Spleen (tissue), 7 donors: Measurements from ENCODE around the gene SH3D19.
"Not testable (repeated sequence)": the region's sequence is repeated elsewhere in the genome, so short reads cannot be mapped to it uniquely, and the experiment has no call there.

Experiments used
- CTCF ChIP-seq, 11 experiments: fragments of 200-600 bp in 7 of 11; fragments of 450-650 bp in 4 of 11; sonication (generic) in 4 of 11; IDR thresholded peaks in 8 of 11; conservative IDR thresholded peaks in 3 of 11; 1 replicate in 7 of 11; 2 replicates in 4 of 11; pipeline versions ENCODE4 v1.4.0 to v1.8.0; 2016 to 2021; ENCODE audit warnings: antibody characterized with exemption in 11 of 11, inconsistent platforms in 4 of 11, mild to moderate bottlenecking in 1 of 11
- POLR2A ChIP-seq, 3 donors: fragments of 450-650 bp; IDR thresholded peaks; one replicate each; pipeline ENCODE4 v1.5.1; 2017; ENCODE audit warnings: antibody characterized with exemption in 3 of 3, mild to moderate bottlenecking in 1 of 3
- POLR2AphosphoS5 ChIP-seq, 3 donors: sonication (generic); formaldehyde crosslinking; IDR thresholded peaks; one replicate each; pipeline ENCODE4 v1.5.1; 2017; ENCODE audit warnings: antibody characterized with exemption in 3 of 3
- donor health status: DM: no; HTN: no; CAD: no; lungs with moderate emphysema.
- donor health status: DM: no; HTN: no; CAD: no.
- donor health status: DM: no; HTN: no; CAD: no.

GRCh38 chr4:151268905-151269304 lies 56.5 kb downstream of the SH3D19 start:
- TF ChIP-seq POLR2AphosphoS5 (IDR thresholded peaks at IDR 0.05); CTCF (IDR thresholded peaks at IDR 0.05 in 8 of 11, conservative IDR thresholded peaks at IDR 0.05 in 3 of 11); POLR2A (IDR thresholded peaks at IDR 0.05): not testable (repeated sequence)
